K562 (cell line): ENCODE measurements around the gene TBX1. TPM values are rescaled to one million over a fixed set of nuclear protein-coding genes. Genes with fewer than 3 reads are reported as not detected.

ENCODE experiments used
- CBX8 ChIP-seq: fragments of 200-600 bp; sonication (generic); IDR thresholded peaks from 2 replicates; pipeline ENCODE4 v1.6.1; 2012; ENCODE audit warnings: borderline replicate concordance, mixed run types, low read depth, mild to moderate bottlenecking, moderate library complexity, mixed read lengths, low read length, control low read depth, inconsistent platforms; ENCODE audit not compliant: poor library complexity, severe bottlenecking; ENCODE audit errors: extremely low read depth
- E2F3 ChIP-seq: fragments of 250-450 bp; sonication (Bioruptor Pico); IDR thresholded peaks from 2 replicates; pipeline ENCODE4 v1.4.0; 2020; ENCODE audit warnings: mild to moderate bottlenecking
- ESRRB ChIP-seq: fragments of 250-450 bp; sonication (Bioruptor Pico); IDR thresholded peaks from 2 replicates; pipeline ENCODE4 v1.5.0; 2020; ENCODE audit warnings: mild to moderate bottlenecking, moderate library complexity, borderline replicate concordance
- GATA2 ChIP-seq: sonication (generic); formaldehyde crosslinking; IDR thresholded peaks from 2 replicates; pipeline ENCODE4 v1.4.0; 2020; ENCODE audit warnings: mild to moderate bottlenecking, missing genetic modification reagents
- SMARCC2 ChIP-seq: fragments of 450-650 bp; IDR thresholded peaks from 2 replicates; pipeline ENCODE4 v1.6.1; 2017; ENCODE audit warnings: antibody characterized with exemption, moderate library complexity, mild to moderate bottlenecking, low read depth
- ZNF354B ChIP-seq: fragments of 250-450 bp; sonication (Bioruptor Pico); IDR thresholded peaks from 2 replicates; pipeline ENCODE4 v1.4.0; 2020
- ZNF830 ChIP-seq: fragments of 250-450 bp; sonication (Bioruptor Pico); IDR thresholded peaks from 2 replicates; pipeline ENCODE4 v1.5.0; 2021; ENCODE audit warnings: mild to moderate bottlenecking
- polyA plus RNA-seq, 8 experiments: library from polyadenylated mRNA; depleted of rRNA in 4 of 8; stranded (reverse) in 5 of 8; unstranded in 3 of 8; fragments of >200 nt; fragmentation: Nextera tagmentation in 2 of 8; fragmentation: Illumina TruSeq in 1 of 8; extraction: Ambion mirVana in 2 of 8; extraction: Trizol in 1 of 8; gene quantifications; 2 replicates each; pipeline versions ENCODE4 v1.2.1 to v1.2.3, GENCODE V29; 2011 to 2014; ENCODE audit warnings: inconsistent platforms in 1 of 8, missing spikeins in 1 of 8
- total RNA-seq, 7 experiments: library from RNA; depleted of rRNA in 6 of 7; stranded (reverse); fragments of >200 nt in 6 of 7; fragmentation: Illumina TruSeq in 2 of 7; extraction: Trizol in 2 of 7; gene quantifications; 2 replicates each; pipeline versions ENCODE4 v1.2.1 to v1.2.3, GENCODE V29; 2011 to 2021; ENCODE audit warnings: low replicate concordance in 1 of 7
- TF ChIP-seq, protein P1 (sequence below): sonication (generic); formaldehyde crosslinking; IDR thresholded peaks from 2 replicates; pipeline ENCODE4 v1.8.1; 2023; ENCODE audit warnings: mild to moderate bottlenecking, missing genetic modification reagents
- TF ChIP-seq, protein P2 (sequence below): fragments of 450-650 bp; formaldehyde crosslinking; IDR thresholded peaks from 2 replicates; pipeline ENCODE4 v1.4.0; 2022; ENCODE audit warnings: missing genetic modification characterization
- TF ChIP-seq, protein P3 (sequence below), 2 experiments: fragments of 250-450 bp in 1 of 2; fragments of 450-650 bp in 1 of 2; sonication (Bioruptor Pico) in 1 of 2; IDR thresholded peaks; 2 replicates each; pipeline versions ENCODE4 v1.6.1 to v1.8.0; 2016 to 2021; ENCODE audit warnings: mild to moderate bottlenecking in 2 of 2, moderate library complexity in 2 of 2, missing compliant biosample characterization in 1 of 2, missing genetic modification characterization in 1 of 2
- TF ChIP-seq, protein P4 (sequence below), 2 experiments: IDR thresholded peaks; 2 replicates each; pipeline ENCODE4 v1.6.1; 2012; ENCODE audit warnings: improper control_type of control experiment in 2 of 2, low read depth in 2 of 2, low read length in 2 of 2, borderline replicate concordance in 1 of 2
- TF ChIP-seq, protein P5 (sequence below): fragments of 250-450 bp; sonication (Bioruptor Pico); IDR thresholded peaks from 2 replicates; pipeline ENCODE4 v1.4.0; 2020; ENCODE audit warnings: mild to moderate bottlenecking, moderate library complexity

The TBX1 gene
- total and polyA plus RNA-seq, 9 of the 15 experiments (the other 6 are each of a cell fraction or from before 2014, with no cell fraction given) = 0.07 to 35.0 (median 3.9) TPM

DNA sequence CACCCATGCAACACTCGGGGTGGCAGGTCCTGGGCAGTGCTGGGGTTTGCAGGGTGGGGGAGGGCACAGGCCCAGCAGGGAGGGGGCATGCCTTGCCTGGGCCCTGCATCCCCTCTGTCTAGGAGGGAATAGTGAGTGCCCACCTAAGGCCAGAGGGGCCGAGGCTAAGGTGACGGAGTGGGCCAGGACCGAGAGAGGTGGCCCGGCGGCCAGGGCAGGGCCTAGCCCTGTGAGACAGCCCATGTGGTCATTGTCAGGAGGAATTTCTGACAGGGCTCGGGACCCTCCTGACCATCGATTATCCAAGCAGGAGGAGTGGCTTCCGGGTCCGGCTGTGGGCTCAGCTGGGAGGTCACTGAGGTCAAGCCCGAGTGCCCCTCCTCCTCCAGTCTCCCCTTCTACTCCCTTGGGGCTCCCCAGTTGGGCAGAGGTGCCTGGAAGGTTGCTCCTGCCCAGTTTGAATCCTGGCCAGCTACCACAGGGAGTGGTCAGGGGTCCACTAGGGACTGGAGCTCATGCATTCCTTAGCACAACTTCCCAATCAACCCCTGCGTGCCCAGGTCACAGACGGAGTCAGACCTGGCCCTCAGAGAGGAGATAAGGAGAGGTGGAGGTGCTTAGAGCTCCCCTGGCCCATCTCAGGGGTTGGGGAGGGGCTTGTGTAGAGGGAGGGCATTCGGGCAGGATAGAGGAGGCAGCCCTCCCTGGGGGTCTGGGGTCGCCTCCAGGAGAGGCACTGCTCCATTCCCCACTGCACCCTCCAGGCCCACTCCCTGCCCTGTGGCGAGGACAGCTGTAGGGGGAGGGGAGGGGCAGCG, 22.5 kb upstream of the TBX1 start (continued):
- no peak for TF ChIP-seq ESRRB
- no peak for TF ChIP-seq CBX8
- TF ChIP-seq, protein P1, sequence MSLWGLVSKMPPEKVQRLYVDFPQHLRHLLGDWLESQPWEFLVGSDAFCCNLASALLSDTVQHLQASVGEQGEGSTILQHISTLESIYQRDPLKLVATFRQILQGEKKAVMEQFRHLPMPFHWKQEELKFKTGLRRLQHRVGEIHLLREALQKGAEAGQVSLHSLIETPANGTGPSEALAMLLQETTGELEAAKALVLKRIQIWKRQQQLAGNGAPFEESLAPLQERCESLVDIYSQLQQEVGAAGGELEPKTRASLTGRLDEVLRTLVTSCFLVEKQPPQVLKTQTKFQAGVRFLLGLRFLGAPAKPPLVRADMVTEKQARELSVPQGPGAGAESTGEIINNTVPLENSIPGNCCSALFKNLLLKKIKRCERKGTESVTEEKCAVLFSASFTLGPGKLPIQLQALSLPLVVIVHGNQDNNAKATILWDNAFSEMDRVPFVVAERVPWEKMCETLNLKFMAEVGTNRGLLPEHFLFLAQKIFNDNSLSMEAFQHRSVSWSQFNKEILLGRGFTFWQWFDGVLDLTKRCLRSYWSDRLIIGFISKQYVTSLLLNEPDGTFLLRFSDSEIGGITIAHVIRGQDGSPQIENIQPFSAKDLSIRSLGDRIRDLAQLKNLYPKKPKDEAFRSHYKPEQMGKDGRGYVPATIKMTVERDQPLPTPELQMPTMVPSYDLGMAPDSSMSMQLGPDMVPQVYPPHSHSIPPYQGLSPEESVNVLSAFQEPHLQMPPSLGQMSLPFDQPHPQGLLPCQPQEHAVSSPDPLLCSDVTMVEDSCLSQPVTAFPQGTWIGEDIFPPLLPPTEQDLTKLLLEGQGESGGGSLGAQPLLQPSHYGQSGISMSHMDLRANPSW (CRISPR knock-in tag) = 0 out of 2 replicates have a peak, but pooled peaks have one; percentile 65
- no peak for TF ChIP-seq SMARCC2
- TF ChIP-seq ZNF354B = no peak
- TF ChIP-seq, protein P2, sequence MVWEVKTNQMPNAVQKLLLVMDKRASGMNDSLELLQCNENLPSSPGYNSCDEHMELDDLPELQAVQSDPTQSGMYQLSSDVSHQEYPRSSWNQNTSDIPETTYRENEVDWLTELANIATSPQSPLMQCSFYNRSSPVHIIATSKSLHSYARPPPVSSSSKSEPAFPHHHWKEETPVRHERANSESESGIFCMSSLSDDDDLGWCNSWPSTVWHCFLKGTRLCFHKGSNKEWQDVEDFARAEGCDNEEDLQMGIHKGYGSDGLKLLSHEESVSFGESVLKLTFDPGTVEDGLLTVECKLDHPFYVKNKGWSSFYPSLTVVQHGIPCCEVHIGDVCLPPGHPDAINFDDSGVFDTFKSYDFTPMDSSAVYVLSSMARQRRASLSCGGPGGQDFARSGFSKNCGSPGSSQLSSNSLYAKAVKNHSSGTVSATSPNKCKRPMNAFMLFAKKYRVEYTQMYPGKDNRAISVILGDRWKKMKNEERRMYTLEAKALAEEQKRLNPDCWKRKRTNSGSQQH (CRISPR knock-in tag) = 0 out of 2 replicates have a peak, but pooled peaks have one; percentile 48
- peak; percentile 64; the same call in 1 of the 2 replicates for TF ChIP-seq ZNF830 (CRISPR knock-in tag)
- TF ChIP-seq, protein P3, sequence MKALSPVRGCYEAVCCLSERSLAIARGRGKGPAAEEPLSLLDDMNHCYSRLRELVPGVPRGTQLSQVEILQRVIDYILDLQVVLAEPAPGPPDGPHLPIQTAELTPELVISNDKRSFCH (CRISPR knock-in tag; IDR thresholded peaks at IDR 0.05) = no peak
- TF ChIP-seq, protein P3 (tag; IDR thresholded peaks at IDR 0.05) = 0 out of 2 replicates have a peak, but pooled peaks have one; percentile 62
- TF ChIP-seq GATA2 (CRISPR knock-in tag) = no peak
- TF ChIP-seq, protein P4, sequence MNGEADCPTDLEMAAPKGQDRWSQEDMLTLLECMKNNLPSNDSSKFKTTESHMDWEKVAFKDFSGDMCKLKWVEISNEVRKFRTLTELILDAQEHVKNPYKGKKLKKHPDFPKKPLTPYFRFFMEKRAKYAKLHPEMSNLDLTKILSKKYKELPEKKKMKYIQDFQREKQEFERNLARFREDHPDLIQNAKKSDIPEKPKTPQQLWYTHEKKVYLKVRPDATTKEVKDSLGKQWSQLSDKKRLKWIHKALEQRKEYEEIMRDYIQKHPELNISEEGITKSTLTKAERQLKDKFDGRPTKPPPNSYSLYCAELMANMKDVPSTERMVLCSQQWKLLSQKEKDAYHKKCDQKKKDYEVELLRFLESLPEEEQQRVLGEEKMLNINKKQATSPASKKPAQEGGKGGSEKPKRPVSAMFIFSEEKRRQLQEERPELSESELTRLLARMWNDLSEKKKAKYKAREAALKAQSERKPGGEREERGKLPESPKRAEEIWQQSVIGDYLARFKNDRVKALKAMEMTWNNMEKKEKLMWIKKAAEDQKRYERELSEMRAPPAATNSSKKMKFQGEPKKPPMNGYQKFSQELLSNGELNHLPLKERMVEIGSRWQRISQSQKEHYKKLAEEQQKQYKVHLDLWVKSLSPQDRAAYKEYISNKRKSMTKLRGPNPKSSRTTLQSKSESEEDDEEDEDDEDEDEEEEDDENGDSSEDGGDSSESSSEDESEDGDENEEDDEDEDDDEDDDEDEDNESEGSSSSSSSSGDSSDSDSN (IDR thresholded peaks at IDR 0.05; ENCODE audit: borderline replicate concordance in 1 of 2, low read depth in 2 of 2, low read length in 2 of 2) = 0 out of 4 replicates have a peak, but pooled peaks of 1 of the 2 experiments have one; percentile 8
- TF ChIP-seq, protein P5, sequence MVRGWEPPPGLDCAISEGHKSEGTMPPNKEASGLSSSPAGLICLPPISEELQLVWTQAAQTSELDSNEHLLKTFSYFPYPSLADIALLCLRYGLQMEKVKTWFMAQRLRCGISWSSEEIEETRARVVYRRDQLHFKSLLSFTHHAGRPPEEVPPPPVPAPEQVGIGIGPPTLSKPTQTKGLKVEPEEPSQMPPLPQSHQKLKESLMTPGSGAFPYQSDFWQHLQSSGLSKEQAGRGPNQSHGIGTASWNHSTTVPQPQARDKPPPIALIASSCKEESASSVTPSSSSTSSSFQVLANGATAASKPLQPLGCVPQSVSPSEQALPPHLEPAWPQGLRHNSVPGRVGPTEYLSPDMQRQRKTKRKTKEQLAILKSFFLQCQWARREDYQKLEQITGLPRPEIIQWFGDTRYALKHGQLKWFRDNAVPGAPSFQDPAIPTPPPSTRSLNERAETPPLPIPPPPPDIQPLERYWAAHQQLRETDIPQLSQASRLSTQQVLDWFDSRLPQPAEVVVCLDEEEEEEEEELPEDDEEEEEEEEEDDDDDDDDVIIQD = peak; percentile 62; the same call in 1 of the 2 replicates
- TF ChIP-seq E2F3 (CRISPR knock-in tag) = 0 out of 2 replicates have a peak, but pooled peaks have one; percentile 23
